HG03280 (cell line): ENCODE data around the gene MGMT.

Experiments used
- ATAC-seq: cut with Tn5 transposase; IDR thresholded peaks from one replicate; pipeline ENCODE4 v1.9.1; 2021; ENCODE audit warnings: mild to moderate bottlenecking, moderate library complexity; ENCODE audit not compliant: unreplicated experiment

The MGMT gene

GRCh38 chr10:129725011-129725410, 258.0 kb downstream of the MGMT start:
- no peak for ATAC-seq

GRCh38 chr10:129725482-129725881, 258.4 kb downstream of the MGMT start:
- ATAC-seq = no peak

GRCh38 chr10:129725890-129726631, 259.0 kb downstream of the MGMT start:
- no peak for ATAC-seq

GRCh38 chr10:129727071-129727470, 260.0 kb downstream of the MGMT start:
- ATAC-seq = no peak

GRCh38 chr10:129727495-129727894, 260.5 kb downstream of the MGMT start:
- no peak for ATAC-seq

GRCh38 chr10:129728246-129728820, 261.3 kb downstream of the MGMT start:
- ATAC-seq = no peak

GRCh38 chr10:129728905-129729795, 262.1 kb downstream of the MGMT start:
- no peak for ATAC-seq

GRCh38 chr10:129730272-129730992, 263.4 kb downstream of the MGMT start:
- ATAC-seq = no peak

- ATAC-seq = no peak
These were observed 263.9 kb downstream of the MGMT start for GRCh38 chr10:129730993-129731325.

GRCh38 chr10:129740532-129741279, 273.7 kb downstream of the MGMT start:
- ATAC-seq = no peak

- no peak for ATAC-seq
These were observed 274.4 kb downstream of the MGMT start for GRCh38 chr10:129741280-129741977.

- ATAC-seq = no peak
These were observed 275.1 kb downstream of the MGMT start for GRCh38 chr10:129741978-129742741.

GRCh38 chr10:129742742-129743550, 275.9 kb downstream of the MGMT start:
- no peak for ATAC-seq

GRCh38 chr10:129743738-129744133, 276.7 kb downstream of the MGMT start:
- no peak for ATAC-seq

GRCh38 chr10:129744134-129745111, 277.4 kb downstream of the MGMT start:
- no peak for ATAC-seq

- ATAC-seq = no peak
These were observed 278.2 kb downstream of the MGMT start for GRCh38 chr10:129745186-129745750.
